ENCODE measurements around the gene TP53I13.

Gene TP53I13

GRCh38 chr17:29567304-29567553 is 1.3 kb upstream of the TP53I13 start:
- no peak overlapping the region for H3K27ac ChIP-seq (ENCODE audit: low read depth, low read length, poor library complexity, severe bottlenecking)
- no peak overlapping the region for H2AFZ ChIP-seq (ENCODE audit: low read length)
- H3K4me1 ChIP-seq (ENCODE audit: insufficient read depth, low read length, severe bottlenecking), result peaks cover 31% of the 10 kb centered on the region

GRCh38 chr17:29567554-29568330 is 759 bp upstream of the TP53I13 start:
- H3K27ac ChIP-seq (ENCODE audit: low read depth, low read length, poor library complexity, severe bottlenecking), result peak overlapping the region; percentile 56
- no peaks in the 10 kb centered on the region for H3K9me2 ChIP-seq (ENCODE audit: low read depth, low read length)
- no peaks in the 10 kb centered on the region for H3K27me3 ChIP-seq (ENCODE audit: insufficient read depth, low read length)
- H2AFZ ChIP-seq (ENCODE audit: low read length), result no peak overlapping the region
- no peaks in the 10 kb centered on the region for H3K9me3 ChIP-seq (ENCODE audit: low read length)
- TF ChIP-seq CTCF (IDR thresholded peaks at IDR 0.05; ENCODE audit: low read length) (peak; percentile 35; the same call in 1 of the 2 replicates), EZH2 (IDR thresholded peaks at IDR 0.05; ENCODE audit: borderline replicate concordance, low read length) (no peak)
- H3K4me1 ChIP-seq (ENCODE audit: insufficient read depth, low read length, severe bottlenecking), result peaks cover 31% of the 10 kb centered on the region
- H3F3A ChIP-seq (ENCODE audit: insufficient read depth, low read length), result no peaks in the 10 kb centered on the region
- H3K4me2 ChIP-seq (ENCODE audit: low read length), result peak overlapping the region; percentile 98
- H3K4me3 ChIP-seq (ENCODE audit: low read depth, low read length, poor library complexity, severe bottlenecking), result peak overlapping the region; percentile 84
- H4K20me1 ChIP-seq (ENCODE audit: insufficient read depth, low read length), result no peaks in the 10 kb centered on the region
- H3K9ac ChIP-seq (ENCODE audit: low read length), result peak overlapping the region; percentile 88
- no peaks in the 10 kb centered on the region for H3K36me3 ChIP-seq (ENCODE audit: insufficient read depth, low read length)
- H3K79me2 ChIP-seq (ENCODE audit: insufficient read depth, low read length), result no peaks in the 10 kb centered on the region

More at GRCh38 chr17:29567304-29567553, 1.3 kb upstream of the TP53I13 start:
- no peaks in the 10 kb centered on the region for H3K79me2 ChIP-seq (ENCODE audit: insufficient read depth, low read length)
- H4K20me1 ChIP-seq (ENCODE audit: insufficient read depth, low read length), result no peaks in the 10 kb centered on the region
- H3K9me2 ChIP-seq (ENCODE audit: low read depth, low read length), result no peaks in the 10 kb centered on the region
- no peaks in the 10 kb centered on the region for H3K36me3 ChIP-seq (ENCODE audit: insufficient read depth, low read length)
- TF ChIP-seq EZH2 (IDR thresholded peaks at IDR 0.05; ENCODE audit: borderline replicate concordance, low read length), result no peak
- TF ChIP-seq CTCF (IDR thresholded peaks at IDR 0.05; ENCODE audit: low read length), result no peak
- no peaks in the 10 kb centered on the region for H3F3A ChIP-seq (ENCODE audit: insufficient read depth, low read length)
- peak overlapping the region; percentile 98 for H3K4me2 ChIP-seq (ENCODE audit: low read length)
- no peaks in the 10 kb centered on the region for H3K9me3 ChIP-seq (ENCODE audit: low read length)
- H3K4me3 ChIP-seq (ENCODE audit: low read depth, low read length, poor library complexity, severe bottlenecking), result peak overlapping the region; percentile 84
- no peaks in the 10 kb centered on the region for H3K27me3 ChIP-seq (ENCODE audit: insufficient read depth, low read length)
- peak overlapping the region; percentile 88; the same call in 1 of the 2 replicates for H3K9ac ChIP-seq (ENCODE audit: low read length)

- Histone ChIP-seq H3K9me2 (ENCODE audit: low read depth, low read length) (no peaks in the 10 kb centered on the region), H3K4me3 (ENCODE audit: low read depth, low read length, poor library complexity, severe bottlenecking) (peak overlapping the region; percentile 84), H4K20me1 (ENCODE audit: insufficient read depth, low read length) (no peaks in the 10 kb centered on the region), H3F3A (ENCODE audit: insufficient read depth, low read length) (no peaks in the 10 kb centered on the region), H3K4me2 (ENCODE audit: low read length) (peak overlapping the region; percentile 84), H3K79me2 (ENCODE audit: insufficient read depth, low read length) (no peaks in the 10 kb centered on the region), H3K4me1 (ENCODE audit: insufficient read depth, low read length, severe bottlenecking) (peaks cover 32% of the 10 kb centered on the region), H3K27me3 (ENCODE audit: insufficient read depth, low read length) (no peaks in the 10 kb centered on the region), H3K27ac (ENCODE audit: low read depth, low read length, poor library complexity, severe bottlenecking) (no peak overlapping the region), H3K9me3 (ENCODE audit: low read length) (no peaks in the 10 kb centered on the region), H3K36me3 (ENCODE audit: insufficient read depth, low read length) (peaks cover 12% of the 10 kb centered on the region; the same call in 1 of the 2 replicates), H2AFZ (ENCODE audit: low read length) (no peak overlapping the region), H3K9ac (ENCODE audit: low read length) (peak overlapping the region; percentile 81; the same call in 1 of the 2 replicates)
- TF ChIP-seq EZH2 (IDR thresholded peaks at IDR 0.05; ENCODE audit: borderline replicate concordance, low read length), result no peak
- TF ChIP-seq CTCF (IDR thresholded peaks at IDR 0.05; ENCODE audit: low read length), result no peak
Observed at GRCh38 chr17:29569245-29569950, 897 bp downstream of the TP53I13 start.

All from OCI-LY1 (cell line).